Measurements from ENCODE around the gene HPSE2. TPM values are rescaled to one million over a fixed set of nuclear protein-coding genes. Genes with fewer than 3 reads are reported as not detected.

Gene HPSE2
- total RNA-seq, 1 experiment from 2014 or later = not detected

DNA sequence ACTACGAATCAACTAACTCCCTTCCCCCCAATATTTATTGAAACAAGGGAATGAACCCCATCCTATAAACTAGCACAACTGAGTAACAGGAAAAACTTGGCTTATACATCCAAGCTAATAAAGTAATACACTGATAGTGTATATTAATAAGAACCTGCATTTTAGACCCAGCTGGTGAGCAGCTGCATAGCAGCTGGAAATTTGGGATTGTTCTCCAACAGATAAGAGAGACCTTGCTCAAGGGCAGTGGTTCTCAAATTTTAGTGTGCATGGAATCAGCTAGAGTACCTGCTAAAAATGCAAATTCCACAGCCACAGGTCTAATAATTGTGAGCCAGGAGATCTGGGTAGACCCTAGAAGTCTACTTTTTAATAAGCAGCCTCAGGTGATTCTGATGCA is 404.3 kb downstream of the HPSE2 start:
- Histone ChIP-seq H3K27ac (ENCODE audit: low read length) (no peak overlapping the region), H3K27me3 (ENCODE audit: control insufficient read depth, insufficient read depth, low read length) (no peaks in the 10 kb centered on the region), H3K36me3 (ENCODE audit: control insufficient read depth, insufficient read depth, low read length) (no peaks in the 10 kb centered on the region), H3K9me3 (ENCODE audit: control insufficient read depth, insufficient read depth, low read depth, low read length) (no peaks in the 10 kb centered on the region), H3K4me1 (ENCODE audit: control insufficient read depth, insufficient read depth, low read length) (no peaks in the 10 kb centered on the region), H3K4me3 (ENCODE audit: low read depth in 2 of 2, low read length in 2 of 2) (no peak overlapping the region)
- CTCF ChIA-PET = no interaction called here
- TF ChIP-seq POLR2AphosphoS5 (IDR thresholded peaks at IDR 0.05; ENCODE audit: low read depth, low read length) (no peak), SIN3A (IDR thresholded peaks at IDR 0.05; ENCODE audit: borderline replicate concordance, insufficient read depth, low read depth, low read length) (no peak), TCF7L2 (IDR thresholded peaks at IDR 0.05; ENCODE audit: low read depth, low read length) (no peak), REST (IDR thresholded peaks at IDR 0.05; ENCODE audit: insufficient read depth in 1 of 2, low read depth in 2 of 2, low read length in 1 of 2) (no peak)
- TF ChIP-seq, protein P1, sequence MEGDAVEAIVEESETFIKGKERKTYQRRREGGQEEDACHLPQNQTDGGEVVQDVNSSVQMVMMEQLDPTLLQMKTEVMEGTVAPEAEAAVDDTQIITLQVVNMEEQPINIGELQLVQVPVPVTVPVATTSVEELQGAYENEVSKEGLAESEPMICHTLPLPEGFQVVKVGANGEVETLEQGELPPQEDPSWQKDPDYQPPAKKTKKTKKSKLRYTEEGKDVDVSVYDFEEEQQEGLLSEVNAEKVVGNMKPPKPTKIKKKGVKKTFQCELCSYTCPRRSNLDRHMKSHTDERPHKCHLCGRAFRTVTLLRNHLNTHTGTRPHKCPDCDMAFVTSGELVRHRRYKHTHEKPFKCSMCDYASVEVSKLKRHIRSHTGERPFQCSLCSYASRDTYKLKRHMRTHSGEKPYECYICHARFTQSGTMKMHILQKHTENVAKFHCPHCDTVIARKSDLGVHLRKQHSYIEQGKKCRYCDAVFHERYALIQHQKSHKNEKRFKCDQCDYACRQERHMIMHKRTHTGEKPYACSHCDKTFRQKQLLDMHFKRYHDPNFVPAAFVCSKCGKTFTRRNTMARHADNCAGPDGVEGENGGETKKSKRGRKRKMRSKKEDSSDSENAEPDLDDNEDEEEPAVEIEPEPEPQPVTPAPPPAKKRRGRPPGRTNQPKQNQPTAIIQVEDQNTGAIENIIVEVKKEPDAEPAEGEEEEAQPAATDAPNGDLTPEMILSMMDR (IDR thresholded peaks at IDR 0.05) = no peak
- in situ Hi-C loops (cut with HindIII; ENCODE audit: low pct_unique_long_range_greater_than_20kb, low sequenced_read_pairs) = no loop called here
- POLR2A ChIA-PET = no interaction called here
- ATAC-seq (no peak), DNase-seq (ENCODE audit: low read depth, low spot score) (no peak)
- BruUV-seq (replicated peaks) = no TSS peak
- intact Hi-C loops (cut with micrococcal nuclease; ENCODE audit: unreplicated experiment) = no loop called here

GRCh38 chr10:98825741-98826140 is 409.9 kb downstream of the HPSE2 start:
- ATAC-seq = no peak
- ChIA-PET POLR2A (no interaction called here), CTCF (no interaction called here)
- no TSS peak for BruUV-seq (replicated peaks)
- Histone ChIP-seq H3K27me3 (ENCODE audit: control insufficient read depth, insufficient read depth, low read length) (no peaks in the 10 kb centered on the region), H3K27ac (ENCODE audit: low read length) (no peak overlapping the region), H3K36me3 (ENCODE audit: control insufficient read depth, insufficient read depth, low read length) (no peaks in the 10 kb centered on the region), H3K4me1 (ENCODE audit: control insufficient read depth, insufficient read depth, low read length) (no peaks in the 10 kb centered on the region), H3K9me3 (ENCODE audit: control insufficient read depth, insufficient read depth, low read depth, low read length) (no peaks in the 10 kb centered on the region), H3K4me3 (ENCODE audit: low read depth in 2 of 2, low read length in 2 of 2) (no peak overlapping the region)
- no peak for DNase-seq (ENCODE audit: low read depth, low spot score)
- in situ Hi-C loops (cut with HindIII; ENCODE audit: low pct_unique_long_range_greater_than_20kb, low sequenced_read_pairs) (no loop called here), intact Hi-C loops (cut with micrococcal nuclease; ENCODE audit: unreplicated experiment) (no loop called here)
- TF ChIP-seq, protein P1 (IDR thresholded peaks at IDR 0.05) = no peak
- TF ChIP-seq REST (IDR thresholded peaks at IDR 0.05; ENCODE audit: insufficient read depth in 1 of 2, low read depth in 2 of 2, low read length in 1 of 2) = no peak
- TF ChIP-seq POLR2AphosphoS5 (IDR thresholded peaks at IDR 0.05; ENCODE audit: low read depth, low read length) = no peak
- TF ChIP-seq SIN3A (IDR thresholded peaks at IDR 0.05; ENCODE audit: borderline replicate concordance, insufficient read depth, low read depth, low read length) = no peak
- TF ChIP-seq TCF7L2 (IDR thresholded peaks at IDR 0.05; ENCODE audit: low read depth, low read length) = no peak
